Hepatocyte (in vitro differentiated cells): ENCODE measurements around the gene STARD7.

Experiments
- EZH2 ChIP-seq: fragments of 200-600 bp; sonication (generic); IDR thresholded peaks from 2 replicates; pipeline ENCODE4 v1.6.1; 2016; ENCODE audit warnings: antibody characterized with exemption, mild to moderate bottlenecking, borderline replicate concordance
- EZH2phosphoT487 ChIP-seq: fragments of 200-600 bp; sonication (generic); IDR thresholded peaks from one replicate; pipeline ENCODE4 v1.6.1; 2018; ENCODE audit warnings: antibody characterized with exemption, mild to moderate bottlenecking, low read depth, moderate library complexity; ENCODE audit not compliant: unreplicated experiment, severe bottlenecking
- TF ChIP-seq, protein P1 (sequence below): fragments of 200-600 bp; sonication (generic); IDR thresholded peaks from 2 replicates; pipeline ENCODE4 v1.5.1; 2016; ENCODE audit warnings: antibody characterized with exemption, mild to moderate bottlenecking; ENCODE audit not compliant: poor library complexity

DNA sequence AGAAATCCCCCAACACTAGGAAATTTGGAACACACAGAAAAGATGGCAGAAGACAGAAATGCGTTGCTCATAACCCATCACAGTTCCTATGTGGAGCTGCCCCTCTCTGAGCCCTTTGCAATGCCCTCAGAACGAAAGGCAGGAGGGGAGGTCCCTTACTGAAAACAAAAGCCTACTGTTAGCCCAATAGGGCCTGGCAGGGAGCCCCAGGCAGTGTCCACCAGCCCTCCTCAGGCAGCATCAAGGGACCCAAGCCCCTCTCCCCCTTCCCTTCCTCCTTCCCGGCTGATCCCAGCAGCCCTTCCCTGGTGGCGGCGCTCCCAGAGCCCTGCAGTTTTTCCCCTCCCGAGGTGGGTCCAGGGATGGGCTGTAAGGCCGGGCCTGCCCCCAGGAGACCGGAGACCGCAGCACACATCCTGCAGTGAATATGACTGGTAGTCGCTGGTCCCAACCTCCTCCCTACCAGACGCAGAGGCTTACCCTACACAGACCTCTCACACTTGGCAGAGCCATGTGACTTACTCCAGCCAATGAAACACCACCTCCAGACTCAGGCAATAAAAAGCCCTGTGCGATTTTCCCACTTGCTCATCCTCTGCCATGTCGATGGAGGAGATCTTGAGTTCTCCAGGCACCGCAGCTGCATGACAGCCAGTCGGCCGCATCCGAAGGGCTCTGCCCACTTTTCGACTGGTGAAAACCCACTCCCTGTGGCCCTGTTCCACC, 44.0 kb downstream of the STARD7 start:
- TF ChIP-seq, protein P1, sequence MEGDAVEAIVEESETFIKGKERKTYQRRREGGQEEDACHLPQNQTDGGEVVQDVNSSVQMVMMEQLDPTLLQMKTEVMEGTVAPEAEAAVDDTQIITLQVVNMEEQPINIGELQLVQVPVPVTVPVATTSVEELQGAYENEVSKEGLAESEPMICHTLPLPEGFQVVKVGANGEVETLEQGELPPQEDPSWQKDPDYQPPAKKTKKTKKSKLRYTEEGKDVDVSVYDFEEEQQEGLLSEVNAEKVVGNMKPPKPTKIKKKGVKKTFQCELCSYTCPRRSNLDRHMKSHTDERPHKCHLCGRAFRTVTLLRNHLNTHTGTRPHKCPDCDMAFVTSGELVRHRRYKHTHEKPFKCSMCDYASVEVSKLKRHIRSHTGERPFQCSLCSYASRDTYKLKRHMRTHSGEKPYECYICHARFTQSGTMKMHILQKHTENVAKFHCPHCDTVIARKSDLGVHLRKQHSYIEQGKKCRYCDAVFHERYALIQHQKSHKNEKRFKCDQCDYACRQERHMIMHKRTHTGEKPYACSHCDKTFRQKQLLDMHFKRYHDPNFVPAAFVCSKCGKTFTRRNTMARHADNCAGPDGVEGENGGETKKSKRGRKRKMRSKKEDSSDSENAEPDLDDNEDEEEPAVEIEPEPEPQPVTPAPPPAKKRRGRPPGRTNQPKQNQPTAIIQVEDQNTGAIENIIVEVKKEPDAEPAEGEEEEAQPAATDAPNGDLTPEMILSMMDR = no peak
- TF ChIP-seq EZH2 (no peak), EZH2phosphoT487 (no peak)
